ENCODE measurements around the gene CHMP5.

Gene CHMP5

DNA sequence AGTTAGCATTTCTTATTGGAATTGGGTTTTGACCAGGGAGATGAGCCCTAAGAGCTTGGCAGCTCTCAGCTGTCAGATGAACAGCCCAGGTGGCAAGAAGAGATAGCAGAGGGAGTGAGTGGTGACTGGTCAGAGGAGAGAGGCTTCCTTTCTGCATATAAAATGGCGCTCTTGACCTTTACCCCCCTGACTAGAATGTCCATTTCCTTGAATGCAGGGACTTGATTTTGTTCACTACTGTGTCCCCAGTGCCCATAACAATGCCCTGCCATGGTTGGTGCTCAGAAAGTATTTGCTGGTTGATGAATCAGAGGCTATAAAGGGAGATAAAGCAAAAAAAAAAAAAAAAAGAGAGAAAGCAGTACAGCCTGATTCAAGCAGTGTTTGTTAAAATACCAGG, 7.2 kb downstream of the CHMP5 start:
- TF ChIP-seq, protein P1, sequence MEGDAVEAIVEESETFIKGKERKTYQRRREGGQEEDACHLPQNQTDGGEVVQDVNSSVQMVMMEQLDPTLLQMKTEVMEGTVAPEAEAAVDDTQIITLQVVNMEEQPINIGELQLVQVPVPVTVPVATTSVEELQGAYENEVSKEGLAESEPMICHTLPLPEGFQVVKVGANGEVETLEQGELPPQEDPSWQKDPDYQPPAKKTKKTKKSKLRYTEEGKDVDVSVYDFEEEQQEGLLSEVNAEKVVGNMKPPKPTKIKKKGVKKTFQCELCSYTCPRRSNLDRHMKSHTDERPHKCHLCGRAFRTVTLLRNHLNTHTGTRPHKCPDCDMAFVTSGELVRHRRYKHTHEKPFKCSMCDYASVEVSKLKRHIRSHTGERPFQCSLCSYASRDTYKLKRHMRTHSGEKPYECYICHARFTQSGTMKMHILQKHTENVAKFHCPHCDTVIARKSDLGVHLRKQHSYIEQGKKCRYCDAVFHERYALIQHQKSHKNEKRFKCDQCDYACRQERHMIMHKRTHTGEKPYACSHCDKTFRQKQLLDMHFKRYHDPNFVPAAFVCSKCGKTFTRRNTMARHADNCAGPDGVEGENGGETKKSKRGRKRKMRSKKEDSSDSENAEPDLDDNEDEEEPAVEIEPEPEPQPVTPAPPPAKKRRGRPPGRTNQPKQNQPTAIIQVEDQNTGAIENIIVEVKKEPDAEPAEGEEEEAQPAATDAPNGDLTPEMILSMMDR (IDR thresholded peaks at IDR 0.05; ENCODE audit: low read length, missing control alignments), result no peak
- H3K4me3 ChIP-seq (replicated peaks; ENCODE audit: low read depth, low read length), result no peak overlapping the region
- DNase-seq (ENCODE audit: low read depth), result no peak

DNA sequence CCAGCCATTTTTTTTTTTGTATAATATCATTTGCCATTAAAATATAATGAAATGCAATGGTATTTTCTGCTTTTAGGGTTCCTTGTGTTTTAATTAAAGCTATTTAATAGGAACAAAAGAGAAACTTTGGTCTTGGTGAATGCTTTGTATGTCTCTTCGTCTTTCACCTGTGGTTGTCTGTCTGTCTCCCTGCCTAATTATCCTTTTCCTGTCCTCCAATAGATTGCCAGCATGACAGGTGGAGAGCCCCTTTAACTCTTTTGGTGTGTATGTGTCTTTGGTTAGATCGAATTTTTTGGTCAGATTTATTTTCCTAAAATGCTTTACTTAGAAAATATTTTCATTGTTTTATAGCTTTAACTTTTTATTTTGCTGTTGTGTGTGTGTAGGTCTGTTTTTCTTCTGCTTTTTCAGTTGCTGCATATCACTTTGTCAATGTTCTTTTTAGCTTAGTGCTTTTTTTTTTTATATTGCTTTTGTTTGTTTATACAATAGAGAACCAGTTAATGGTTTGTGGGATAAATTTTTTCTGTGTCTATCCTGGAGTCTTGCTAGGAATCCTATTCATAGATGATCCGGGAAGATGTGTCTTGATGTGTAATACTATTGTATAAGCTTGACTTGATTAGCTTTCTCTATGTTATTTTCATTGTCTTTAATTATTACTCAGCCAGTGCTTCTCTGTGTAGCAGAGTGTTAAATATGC, 8.6 kb downstream of the CHMP5 start:
- TF ChIP-seq, protein P1 (IDR thresholded peaks at IDR 0.05; ENCODE audit: low read length, missing control alignments), result no peak
- no peak for DNase-seq (ENCODE audit: low read depth)

DNA sequence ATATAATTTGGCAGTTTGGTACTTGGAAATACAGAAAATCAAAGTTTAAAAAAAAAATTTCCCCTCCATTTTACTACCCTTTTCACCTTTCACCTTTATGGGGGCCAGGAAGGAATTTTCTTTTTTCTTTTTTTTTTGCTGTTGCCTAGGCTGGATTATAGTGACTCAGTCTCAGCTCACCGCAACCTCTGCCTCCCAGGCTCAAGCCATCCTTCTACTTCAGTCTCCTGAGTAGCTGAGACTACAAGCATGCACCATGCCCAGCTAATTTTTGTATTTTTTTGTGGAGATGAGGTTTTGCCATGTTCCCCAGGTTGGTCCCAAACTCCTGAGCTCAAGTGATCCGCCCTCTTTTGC, 9.1 kb downstream of the CHMP5 start:
- TF ChIP-seq, protein P1 (IDR thresholded peaks at IDR 0.05; ENCODE audit: low read length, missing control alignments), result no peak
- no peak for DNase-seq (ENCODE audit: low read depth)

More for the DNA sequence above, 8.6 kb downstream of the CHMP5 start:
- H3K4me3 ChIP-seq (replicated peaks; ENCODE audit: low read depth, low read length), result no peak overlapping the region

DNA sequence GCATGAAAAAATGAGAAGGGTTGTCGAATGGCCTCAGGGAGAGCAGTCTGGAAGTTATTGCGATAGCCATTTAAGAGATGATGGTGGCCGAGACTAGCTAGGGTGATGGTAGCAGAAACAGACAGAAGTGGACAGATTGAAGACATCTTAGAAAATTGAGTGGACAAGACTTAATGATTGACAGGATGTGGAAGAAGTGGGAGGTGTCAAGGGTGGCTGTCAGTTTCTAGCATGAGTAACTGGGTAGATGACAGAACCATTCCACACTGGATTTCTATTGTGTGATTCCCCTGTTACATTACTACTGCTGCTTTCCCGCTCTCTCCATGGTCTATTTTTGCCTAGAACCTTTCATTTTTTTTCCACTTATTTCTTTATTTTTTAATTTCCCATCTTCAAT, 12.6 kb downstream of the CHMP5 start:
- TF ChIP-seq, protein P1 (IDR thresholded peaks at IDR 0.05; ENCODE audit: low read length, missing control alignments), result no peak
- DNase-seq (ENCODE audit: low read depth), result no peak
- H3K4me3 ChIP-seq (replicated peaks; ENCODE audit: low read depth, low read length), result no peak overlapping the region

More for the DNA sequence above, 9.1 kb downstream of the CHMP5 start:
- H3K4me3 ChIP-seq (replicated peaks; ENCODE audit: low read depth, low read length), result no peak overlapping the region

DNA sequence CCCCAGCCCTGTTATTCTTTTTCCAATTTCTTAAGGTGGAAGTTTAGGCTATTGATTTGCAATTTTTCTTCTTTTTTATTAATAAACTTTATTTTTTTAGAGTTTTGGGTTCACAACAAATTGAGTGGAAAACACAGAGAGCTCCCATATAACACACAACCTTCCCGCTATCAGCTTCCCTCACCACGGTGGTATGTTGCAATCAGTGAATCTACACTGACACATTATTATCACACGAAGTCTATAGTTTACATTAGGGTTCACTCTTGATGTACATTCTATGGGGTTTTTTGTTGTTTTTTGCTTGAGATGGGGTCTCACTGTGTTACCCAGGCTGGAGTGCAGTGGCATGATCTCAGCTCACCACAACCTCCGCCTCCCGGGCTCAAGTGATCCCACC, 20.7 kb downstream of the CHMP5 start:
- DNase-seq (ENCODE audit: low read depth), result no peak
- no peak overlapping the region for H3K4me3 ChIP-seq (replicated peaks; ENCODE audit: low read depth, low read length)
- TF ChIP-seq, protein P1 (IDR thresholded peaks at IDR 0.05; ENCODE audit: low read length, missing control alignments), result no peak

DNA sequence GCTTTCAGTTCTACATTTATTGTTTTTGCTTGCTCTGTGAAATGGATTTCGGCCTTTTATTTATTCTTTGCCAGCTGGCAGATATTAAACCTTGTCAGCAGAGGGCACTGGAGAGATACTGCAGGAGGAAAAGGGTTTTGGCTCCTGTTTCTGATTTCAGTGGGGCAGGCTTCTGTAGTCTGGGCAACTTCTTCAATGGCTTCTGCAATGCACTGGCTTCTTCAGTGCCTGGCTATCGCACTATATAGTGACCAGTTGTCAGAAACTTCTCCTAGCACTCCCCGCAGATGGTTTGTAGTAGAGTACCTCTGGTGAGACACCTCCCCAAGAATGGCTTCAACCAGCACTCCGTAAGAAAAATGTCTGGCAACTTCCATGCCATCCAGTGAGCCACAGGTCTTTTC, 22.2 kb downstream of the CHMP5 start:
- TF ChIP-seq, protein P1 (IDR thresholded peaks at IDR 0.05; ENCODE audit: low read length, missing control alignments), result peak; percentile 87
- peak; percentile 82 for DNase-seq (ENCODE audit: low read depth)
- no peak overlapping the region for H3K4me3 ChIP-seq (replicated peaks; ENCODE audit: low read depth, low read length)

DNA sequence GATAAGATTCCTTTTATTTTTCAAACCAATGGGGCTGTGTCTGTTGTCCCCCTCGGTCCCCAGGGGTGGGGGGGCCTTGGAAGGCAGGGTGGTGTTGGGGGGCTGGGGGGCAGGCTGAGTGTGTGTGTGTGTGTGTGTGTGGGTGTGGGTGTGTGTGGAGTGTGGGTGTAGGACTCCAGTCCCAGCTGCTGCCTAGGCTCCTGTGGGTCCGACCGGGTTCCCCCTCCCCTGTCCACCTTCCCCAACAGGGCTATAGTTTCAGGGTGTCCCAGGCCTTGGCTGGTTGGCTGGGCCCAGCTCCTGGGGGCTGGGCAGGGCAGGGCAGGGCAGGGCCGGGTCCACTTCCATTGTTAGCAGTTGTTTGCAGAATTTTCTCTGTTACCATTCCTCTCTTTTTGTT, 23.4 kb downstream of the CHMP5 start:
- no peak overlapping the region for H3K4me3 ChIP-seq (replicated peaks; ENCODE audit: low read depth, low read length)
- TF ChIP-seq, protein P1 (IDR thresholded peaks at IDR 0.05; ENCODE audit: low read length, missing control alignments), result no peak
- no peak for DNase-seq (ENCODE audit: low read depth)
